Bronchial epithelial cell (primary cell): ENCODE data around the gene TMEM45A. TPM values are rescaled to one million over a fixed set of nuclear protein-coding genes. Genes with fewer than 3 reads are reported as not detected.

Experiments used
- DNase-seq: peaks from one replicate; pipeline ENCODE4 v3.0.0-alpha.2; 2010; ENCODE audit warnings: low read depth
- FAIRE-seq: peaks from 2 replicates; lab custom pipeline; 2011; peaks lifted over from hg19 to GRCh38; lab: Jason Lieb, UNC
- H3K27me3 ChIP-seq: 2 replicates; pipeline ENCODE4 v1.5.1; 2011; ENCODE audit warnings: low read length; ENCODE audit not compliant: control insufficient read depth, insufficient read depth
- H3K36me3 ChIP-seq: 2 replicates; pipeline ENCODE4 v1.5.1; 2011; ENCODE audit warnings: low read length; ENCODE audit not compliant: control insufficient read depth, insufficient read depth
- H3K4me3 ChIP-seq: 2 replicates; pipeline ENCODE4 v1.5.1; 2011; ENCODE audit warnings: mild to moderate bottlenecking, low read depth, low read length, control low read depth
- total RNA-seq: library from RNA; depleted of rRNA; stranded (reverse); fragments of >200 nt; gene quantifications from 2 replicates; pipeline ENCODE4 v1.2.1, GENCODE V29; 2014
- TF ChIP-seq, protein P1 (sequence below): IDR thresholded peaks from 2 replicates; pipeline ENCODE4 v1.5.1; 2011; ENCODE audit warnings: mild to moderate bottlenecking, moderate library complexity, low read length, control low read depth, inconsistent platforms; ENCODE audit not compliant: insufficient read depth, severe bottlenecking

TMEM45A gene
- total RNA-seq, 1 donor from 2014 or later, result 6.8 TPM

DNA sequence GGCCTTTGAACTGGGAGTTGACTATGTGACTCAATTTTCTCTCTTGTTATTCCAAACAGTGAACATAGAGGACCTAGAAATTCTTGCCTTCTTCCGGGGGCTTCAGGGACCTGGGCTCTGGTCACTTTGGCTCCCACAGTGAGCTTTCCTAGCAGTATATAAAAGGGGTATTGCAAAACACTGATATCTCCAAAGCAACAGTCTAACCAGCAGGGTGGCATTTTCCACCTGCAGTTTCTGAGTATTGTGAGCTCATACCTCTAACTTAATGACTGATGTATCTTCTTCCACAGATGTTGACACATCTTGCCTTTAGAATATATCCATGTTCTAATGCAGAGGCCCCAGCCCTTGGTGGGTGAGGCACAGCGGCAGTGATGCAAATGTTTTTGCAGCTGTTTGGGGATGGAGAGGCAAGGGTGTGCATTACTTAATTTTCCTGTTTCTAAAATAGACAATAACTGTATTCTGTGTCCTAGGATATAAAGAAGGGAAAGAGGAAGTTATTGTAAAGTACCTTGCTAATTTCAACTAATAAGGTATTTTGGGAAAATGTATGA, 71.3 kb downstream of the TMEM45A start:
- Histone ChIP-seq H3K4me3 (no peak overlapping the region), H3K27me3 (no peaks in the 10 kb centered on the region), H3K36me3 (no peaks in the 10 kb centered on the region)
- DNase-seq (no peak), FAIRE-seq (no peak)
- TF ChIP-seq, protein P1, sequence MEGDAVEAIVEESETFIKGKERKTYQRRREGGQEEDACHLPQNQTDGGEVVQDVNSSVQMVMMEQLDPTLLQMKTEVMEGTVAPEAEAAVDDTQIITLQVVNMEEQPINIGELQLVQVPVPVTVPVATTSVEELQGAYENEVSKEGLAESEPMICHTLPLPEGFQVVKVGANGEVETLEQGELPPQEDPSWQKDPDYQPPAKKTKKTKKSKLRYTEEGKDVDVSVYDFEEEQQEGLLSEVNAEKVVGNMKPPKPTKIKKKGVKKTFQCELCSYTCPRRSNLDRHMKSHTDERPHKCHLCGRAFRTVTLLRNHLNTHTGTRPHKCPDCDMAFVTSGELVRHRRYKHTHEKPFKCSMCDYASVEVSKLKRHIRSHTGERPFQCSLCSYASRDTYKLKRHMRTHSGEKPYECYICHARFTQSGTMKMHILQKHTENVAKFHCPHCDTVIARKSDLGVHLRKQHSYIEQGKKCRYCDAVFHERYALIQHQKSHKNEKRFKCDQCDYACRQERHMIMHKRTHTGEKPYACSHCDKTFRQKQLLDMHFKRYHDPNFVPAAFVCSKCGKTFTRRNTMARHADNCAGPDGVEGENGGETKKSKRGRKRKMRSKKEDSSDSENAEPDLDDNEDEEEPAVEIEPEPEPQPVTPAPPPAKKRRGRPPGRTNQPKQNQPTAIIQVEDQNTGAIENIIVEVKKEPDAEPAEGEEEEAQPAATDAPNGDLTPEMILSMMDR, result no peak

DNA sequence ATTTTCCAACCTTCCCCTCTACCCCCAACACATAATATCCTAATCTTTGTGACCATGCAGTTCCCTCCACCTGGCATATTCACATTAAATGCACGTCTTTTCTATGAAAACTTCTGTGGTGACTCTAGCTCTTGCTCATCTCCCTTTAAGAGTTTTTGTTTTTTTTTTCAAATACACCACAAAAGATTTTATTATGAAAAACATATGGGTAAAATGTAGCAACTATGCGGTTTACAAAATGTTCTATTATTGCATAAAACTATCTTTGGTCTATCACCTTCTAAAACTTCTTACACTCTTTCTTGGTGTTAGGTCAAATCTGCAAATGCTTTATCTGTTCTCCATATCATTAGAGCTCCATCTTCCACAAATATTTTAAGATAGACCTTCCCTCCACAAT, 78.4 kb downstream of the TMEM45A start:
- Histone ChIP-seq H3K4me3 (no peak overlapping the region), H3K27me3 (no peaks in the 10 kb centered on the region), H3K36me3 (peaks cover 2% of the 10 kb centered on the region)
- TF ChIP-seq, protein P1, result no peak
- DNase-seq (no peak), FAIRE-seq (no peak)

DNA sequence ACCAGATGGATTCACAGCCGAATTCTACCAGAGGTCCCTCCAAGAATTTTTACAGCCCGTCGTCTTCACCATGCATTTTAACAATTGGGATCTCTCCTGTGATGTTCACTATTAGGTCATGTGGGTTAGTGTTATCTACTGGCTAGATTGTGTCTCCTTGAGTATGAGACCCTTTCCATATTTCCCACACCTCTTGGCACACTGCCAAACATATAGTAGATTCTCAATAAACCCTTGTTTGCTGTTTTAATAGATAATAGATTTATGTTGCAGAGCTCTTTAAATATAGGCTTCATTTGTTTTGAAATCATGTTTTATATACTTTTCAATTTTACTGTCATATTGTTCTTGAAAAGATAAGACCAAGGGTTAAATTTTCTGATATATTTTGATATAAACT, 82.1 kb downstream of the TMEM45A start:
- no peak overlapping the region for H3K4me3 ChIP-seq
- FAIRE-seq (no peak), DNase-seq (no peak)
- TF ChIP-seq, protein P1, result no peak
- H3K27me3 ChIP-seq, result no peaks in the 10 kb centered on the region
- H3K36me3 ChIP-seq, result peaks cover 2% of the 10 kb centered on the region

DNA sequence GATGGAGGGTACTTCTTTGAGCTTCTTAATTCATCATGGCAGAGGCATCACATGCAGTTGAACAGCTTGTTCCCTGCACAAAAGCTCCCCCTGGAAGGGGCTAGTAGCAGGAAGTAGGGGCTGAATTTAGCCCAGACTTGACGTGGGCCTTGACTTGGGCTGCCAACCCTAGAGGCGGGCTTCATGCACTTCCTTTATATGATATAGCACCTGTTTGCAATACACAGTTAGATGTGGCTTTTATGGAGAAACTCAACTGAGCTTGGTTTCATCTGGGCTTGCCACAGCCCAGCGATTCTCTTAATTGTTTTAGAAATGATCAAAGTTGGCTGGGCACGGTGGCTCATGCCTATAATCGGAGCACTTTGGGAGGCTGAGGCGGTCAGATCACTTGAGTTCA, 83.3 kb downstream of the TMEM45A start:
- H3K4me3 ChIP-seq, result no peak overlapping the region
- no peak for DNase-seq
- TF ChIP-seq, protein P1, result no peak
- no peak for FAIRE-seq
- no peaks in the 10 kb centered on the region for H3K27me3 ChIP-seq
- H3K36me3 ChIP-seq, result no peaks in the 10 kb centered on the region

DNA sequence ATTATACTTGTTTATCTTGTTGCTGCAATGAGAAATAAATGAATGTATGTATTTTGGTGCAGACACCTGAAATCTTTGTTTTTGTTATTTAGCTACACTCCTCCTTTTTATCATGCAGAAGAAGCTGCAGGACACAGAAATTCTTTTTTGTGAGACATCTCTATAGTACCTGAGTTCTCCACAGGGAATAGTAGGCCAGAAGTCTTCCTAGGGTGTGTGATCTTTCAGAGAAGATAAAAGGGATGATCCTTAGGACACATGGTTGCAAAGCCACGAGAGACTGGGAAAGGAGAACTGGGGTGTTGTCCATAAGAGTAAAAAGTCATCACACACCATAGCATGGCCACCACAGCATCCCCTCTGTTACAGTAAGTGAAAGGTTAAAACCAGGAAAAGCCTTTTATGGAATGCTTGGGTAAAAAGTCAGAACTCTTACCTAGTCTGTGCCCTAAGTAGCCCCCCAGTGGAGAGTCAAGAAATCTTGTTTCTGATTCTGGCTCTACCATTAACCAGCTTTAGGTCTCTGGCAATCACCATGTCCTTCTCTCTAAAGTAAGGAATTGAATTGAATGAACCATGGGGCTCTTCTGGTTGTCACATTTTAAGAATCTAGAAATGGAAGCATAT, 85.1 kb downstream of the TMEM45A start:
- DNase-seq (no peak), FAIRE-seq (no peak)
- no peak overlapping the region for H3K4me3 ChIP-seq
- TF ChIP-seq, protein P1, result no peak
- no peaks in the 10 kb centered on the region for H3K36me3 ChIP-seq
- no peaks in the 10 kb centered on the region for H3K27me3 ChIP-seq

DNA sequence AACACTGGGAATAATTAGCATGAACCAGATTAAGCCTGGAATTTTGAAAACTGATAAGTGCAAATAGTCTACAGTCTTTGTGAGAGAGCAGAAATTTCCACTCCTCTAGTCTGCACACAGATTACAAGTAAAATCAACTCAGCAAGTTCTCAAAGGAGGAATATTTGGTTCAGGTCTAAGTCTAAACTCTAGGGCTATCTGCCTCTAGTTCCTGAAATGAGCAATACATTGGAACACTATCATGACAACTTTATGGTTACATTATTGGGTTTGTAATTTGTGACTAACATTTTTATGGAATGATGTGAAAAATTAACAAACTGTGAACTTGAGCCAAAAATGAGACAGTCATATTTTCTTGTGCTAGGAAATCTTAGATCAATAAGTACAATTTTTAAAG, 86.2 kb downstream of the TMEM45A start:
- Histone ChIP-seq H3K36me3 (no peaks in the 10 kb centered on the region), H3K4me3 (no peak overlapping the region), H3K27me3 (no peaks in the 10 kb centered on the region)
- DNase-seq (no peak), FAIRE-seq (no peak)
- TF ChIP-seq, protein P1, result no peak
